ENCODE measurements around the gene SEPTIN8. TPM values are rescaled to one million over a fixed set of nuclear protein-coding genes. Genes with fewer than 3 reads are reported as not detected.

SEPTIN8 gene
- total RNA-seq, 1 experiment from 2014 or later: 38.2 TPM

DNA sequence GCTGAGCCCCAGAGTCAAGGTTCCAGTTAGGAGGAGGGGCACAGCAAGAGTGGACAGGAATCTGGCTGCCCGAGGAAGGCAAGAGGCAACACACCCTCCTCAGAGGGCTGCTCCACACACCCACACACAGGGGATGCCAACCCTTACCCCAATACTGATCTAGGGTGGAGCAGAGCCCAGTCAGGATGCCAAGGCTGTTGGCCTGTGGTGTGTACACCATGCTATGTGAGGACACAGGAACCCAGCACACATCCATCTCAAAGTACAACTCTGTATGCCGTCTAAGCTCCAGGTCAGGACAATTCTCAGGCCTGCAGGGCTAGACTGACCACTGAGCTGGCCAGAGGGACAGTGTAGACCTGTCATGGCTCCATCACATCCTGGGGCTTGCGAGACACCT lies 2.6 kb downstream of the SEPTIN8 start:
- Histone ChIP-seq H2BK15ac (ENCODE audit: low read depth, low read length) (no peak overlapping the region), H3K79me2 (ENCODE audit: insufficient read depth, low read length) (peaks cover 2% of the 10 kb centered on the region; the same call in 1 of the 2 replicates), H3K4me1 (ENCODE audit: insufficient read depth, low read length) (peaks cover 10% of the 10 kb centered on the region; the same call in 1 of the 2 replicates), H3K9ac (ENCODE audit: extremely low read depth, insufficient read length, low read length) (no peak overlapping the region), H2BK20ac (ENCODE audit: low read depth, low read length, poor library complexity, severe bottlenecking) (no peak overlapping the region), H2AK5ac (ENCODE audit: insufficient read length, low read length) (no peak overlapping the region), H2BK5ac (ENCODE audit: insufficient read length, low read length) (no peak overlapping the region), H4K5ac (ENCODE audit: insufficient read length, low read depth, low read length) (no peak overlapping the region), H3K4ac (ENCODE audit: low read depth, low read length) (no peak overlapping the region), H3K27me3 (ENCODE audit: insufficient read depth, low read length) (peaks cover 16% of the 10 kb centered on the region; the same call in 1 of the 2 replicates), H3K23ac (ENCODE audit: insufficient read length, low read depth, low read length) (no peak overlapping the region), H3K18ac (ENCODE audit: insufficient read length, low read depth, low read length) (no peak overlapping the region), H2BK12ac (ENCODE audit: insufficient read length, low read depth, low read length) (no peak overlapping the region), H3K14ac (ENCODE audit: insufficient read depth, low read length) (no peak overlapping the region; the same call in 1 of the 2 replicates), H3K27ac (ENCODE audit: insufficient read length, low read depth, low read length) (no peak overlapping the region), H2BK120ac (ENCODE audit: low read depth, low read length, poor library complexity, severe bottlenecking) (no peak overlapping the region), H4K91ac (ENCODE audit: insufficient read length, low read depth, low read length) (no peak overlapping the region), H3K23me2 (ENCODE audit: insufficient read length, low read depth, low read length, poor library complexity, severe bottlenecking) (peaks cover 13% of the 10 kb centered on the region), H3K4me2 (ENCODE audit: insufficient read depth, insufficient read length, low read length) (no peak overlapping the region), H3K56ac (ENCODE audit: insufficient read length, low read depth, low read length) (no peak overlapping the region), H4K8ac (replicated peaks; ENCODE audit: insufficient read length, low read depth, low read length) (no peak overlapping the region), H3K79me1 (ENCODE audit: insufficient read depth, low read depth, low read length, poor library complexity, severe bottlenecking) (peaks cover 2% of the 10 kb centered on the region), H2AFZ (ENCODE audit: low read length) (no peak overlapping the region), H3K9me3 (ENCODE audit: control insufficient read depth, low read depth, low read length) (no peaks in the 10 kb centered on the region), H3T11ph (ENCODE audit: low read length) (no peak overlapping the region), H4K20me1 (ENCODE audit: control insufficient read depth, insufficient read depth, insufficient read length) (no peaks in the 10 kb centered on the region)
- DNase-seq: no peak
- TF ChIP-seq CTCF (conservative IDR thresholded peaks at IDR 0.05): no peak
- H3K27ac Mint-ChIP-seq: no peak overlapping the region
- H3K27me3 Mint-ChIP-seq (ENCODE audit: low read depth): peaks cover 59% of the 10 kb centered on the region
- H3K36me3 Mint-ChIP-seq (ENCODE audit: insufficient read depth in 1 of 3, low read depth in 3 of 3): no peaks in the 10 kb centered on the region
- peaks cover 34 to 39% of the 10 kb centered on the region in 2 experiments for H3K4me1 Mint-ChIP-seq
- WGBS (ENCODE audit: extremely low coverage, insufficient read length, low lambda C conversion rate): no CpG with 5 or more reads among the region's 3 CpGs
- H3K9me3 Mint-ChIP-seq: no peaks in the 10 kb centered on the region; a peak in 1 of 5 replicates
- H3K4me3 Mint-ChIP-seq: no peak overlapping the region; a peak in 1 of 5 replicates

Measured in H9 (cell line).